GM23338 (cell line): ENCODE results near the gene STAM. TPM values are rescaled to one million over a fixed set of nuclear protein-coding genes. Genes with fewer than 3 reads are reported as not detected.

Experiments used
- ATAC-seq: fragments of 200-7000 bp; cut with Tn5 transposase; 3 replicates; pipeline ENCODE4 v1.9.1; 2020
- DNase-seq: peaks from one replicate; pipeline ENCODE4 v3.0.0-alpha.2; 2015; ENCODE audit warnings: low spot score
- H2AFZ ChIP-seq: fragments of 200-600 bp; sonication (generic); 2 replicates; pipeline ENCODE4 v1.8.0; 2016; ENCODE audit warnings: antibody characterized with exemption, mild to moderate bottlenecking, moderate library complexity
- H3F3A ChIP-seq: fragments of 200-600 bp; sonication (generic); replicated peaks from 2 replicates; pipeline ENCODE4 v1.8.0; 2017; ENCODE audit warnings: antibody characterized with exemption, mixed run types, low read depth
- H3K27ac ChIP-seq: fragments of 200-600 bp; sonication (generic); 2 replicates; pipeline ENCODE4 v1.6.1; 2016; ENCODE audit warnings: low read depth
- H3K27me3 ChIP-seq: fragments of 200-600 bp; sonication (generic); 2 replicates; pipeline ENCODE4 v1.8.0; 2016; ENCODE audit warnings: mild to moderate bottlenecking, mixed run types, moderate library complexity; ENCODE audit not compliant: insufficient read depth
- H3K36me3 ChIP-seq: fragments of 200-600 bp; sonication (generic); 2 replicates; pipeline ENCODE4 v1.8.0; 2016; ENCODE audit warnings: mild to moderate bottlenecking; ENCODE audit not compliant: insufficient read depth
- H3K4me1 ChIP-seq: fragments of 200-600 bp; sonication (generic); 2 replicates; pipeline ENCODE4 v1.8.0; 2016; ENCODE audit warnings: mild to moderate bottlenecking, moderate library complexity; ENCODE audit not compliant: insufficient read depth
- H3K4me2 ChIP-seq: fragments of 200-600 bp; sonication (generic); 2 replicates; pipeline ENCODE4 v1.7.1; 2017; ENCODE audit warnings: mixed run types
- H3K4me3 ChIP-seq: fragments of 200-600 bp; sonication (generic); 2 replicates; pipeline ENCODE4 v1.6.1; 2016; ENCODE audit warnings: mixed run types
- H3K79me2 ChIP-seq: fragments of 200-600 bp; sonication (generic); replicated peaks from 2 replicates; pipeline ENCODE4 v1.8.0; 2017; ENCODE audit warnings: mild to moderate bottlenecking; ENCODE audit not compliant: insufficient read depth
- H3K9me2 ChIP-seq: fragments of 200-600 bp; sonication (generic); 2 replicates; pipeline ENCODE4 v1.8.0; 2017; ENCODE audit not compliant: insufficient read depth
- H4K20me1 ChIP-seq: fragments of 200-600 bp; sonication (generic); replicated peaks from 2 replicates; pipeline ENCODE4 v1.8.0; 2017; ENCODE audit warnings: mild to moderate bottlenecking; ENCODE audit not compliant: insufficient read depth
- H3K27ac Mint-ChIP-seq: 2 replicates; pipeline ENCODE4 v1.8.0; 2020; ENCODE audit warnings: inconsistent platforms, mild to moderate bottlenecking, moderate library complexity, mixed read lengths
- H3K27me3 Mint-ChIP-seq: 3 replicates; pipeline ENCODE4 v1.8.0; 2022; ENCODE audit warnings: low read depth, mild to moderate bottlenecking, moderate library complexity, mixed read lengths, inconsistent platforms; ENCODE audit not compliant: insufficient read depth, poor library complexity
- H3K36me3 Mint-ChIP-seq: 3 replicates; pipeline ENCODE4 v1.8.0; 2021; ENCODE audit warnings: low read depth, mild to moderate bottlenecking, inconsistent platforms, moderate library complexity, mixed read lengths
- H3K4me1 Mint-ChIP-seq: 3 replicates; pipeline ENCODE4 v1.8.0; 2020; ENCODE audit warnings: mild to moderate bottlenecking, inconsistent platforms, mixed read lengths
- H3K4me3 Mint-ChIP-seq: 3 replicates; pipeline ENCODE4 v1.8.0; 2021; ENCODE audit warnings: moderate library complexity, mild to moderate bottlenecking, inconsistent platforms, mixed read lengths
- H3K9me3 Mint-ChIP-seq: 3 replicates; pipeline ENCODE4 v1.8.0; 2020; ENCODE audit warnings: moderate library complexity, mild to moderate bottlenecking, inconsistent platforms, mixed read lengths
- CREB1 ChIP-seq: fragments of 250-450 bp; sonication (Bioruptor Pico); IDR thresholded peaks from 2 replicates; pipeline ENCODE4 v1.5.0; 2020; ENCODE audit warnings: low read depth, mild to moderate bottlenecking, moderate library complexity
- CTCF ChIP-seq, 2 experiments: fragments of 200-600 bp in 1 of 2; sonication (generic) in 1 of 2; conservative IDR thresholded peaks; 2 replicates each; pipeline versions ENCODE4 v1.5.1 to v1.6.1; 2016 to 2017; ENCODE audit warnings: antibody characterized with exemption in 2 of 2, low read depth in 2 of 2, mild to moderate bottlenecking in 2 of 2, moderate library complexity in 1 of 2
- ETS1 ChIP-seq: IDR thresholded peaks from 2 replicates; pipeline ENCODE4 v1.6.1; 2016; ENCODE audit warnings: antibody characterized with exemption
- EZH2 ChIP-seq: fragments of 200-600 bp; sonication (generic); IDR thresholded peaks from one replicate; pipeline ENCODE4 v1.8.0; 2017; ENCODE audit warnings: antibody characterized with exemption, mild to moderate bottlenecking, low read depth; ENCODE audit not compliant: unreplicated experiment
- EZH2phosphoT487 ChIP-seq: fragments of 200-600 bp; sonication (generic); IDR thresholded peaks from one replicate; pipeline ENCODE4 v1.8.1; 2018; ENCODE audit warnings: antibody characterized with exemption; ENCODE audit not compliant: unreplicated experiment
- NANOG ChIP-seq: IDR thresholded peaks from 2 replicates; pipeline ENCODE4 v1.6.1; 2016; ENCODE audit warnings: antibody characterized with exemption, borderline replicate concordance
- POLR2AphosphoS5 ChIP-seq: IDR thresholded peaks from 2 replicates; pipeline ENCODE4 v1.6.1; 2016; ENCODE audit warnings: antibody characterized with exemption, low read depth
- REST ChIP-seq: IDR thresholded peaks from one replicate; pipeline ENCODE4 v1.6.1; 2018; ENCODE audit warnings: antibody characterized with exemption; ENCODE audit not compliant: unreplicated experiment
- ZNF114 ChIP-seq: fragments of 250-450 bp; sonication (Bioruptor Pico); IDR thresholded peaks from 2 replicates; pipeline ENCODE4 v1.5.0; 2020; ENCODE audit warnings: mild to moderate bottlenecking, moderate library complexity
- ZNF331 ChIP-seq: fragments of 250-450 bp; sonication (Bioruptor Pico); IDR thresholded peaks from 2 replicates; pipeline ENCODE4 v1.5.0; 2020; ENCODE audit warnings: low read depth, mild to moderate bottlenecking, moderate library complexity
- polyA plus RNA-seq: library from polyadenylated mRNA; unstranded; fragments of >200 nt; fragmentation: Nextera tagmentation; extraction: Ambion mirVana; gene quantifications from 2 replicates; pipeline ENCODE4 v1.2.1, GENCODE V29; 2016
- total RNA-seq: library from RNA; depleted of rRNA; stranded (reverse); fragments of >200 nt; shearing (Covaris generic); gene quantifications from 2 replicates; pipeline ENCODE4 v1.2.3, GENCODE V29; 2014

STAM gene
- total and polyA plus RNA-seq, 2 experiments from 2014 or later: 28.8 to 40.5 TPM

GRCh38 chr10:17725703-17726102 lies 81.8 kb downstream of the STAM start (continued):
- TF ChIP-seq REST (no peak), POLR2AphosphoS5 (no peak)

- Mint-ChIP-seq H3K9me3 (no peaks in the 10 kb centered on the region), H3K27ac (no peak overlapping the region), H3K4me1 (no peaks in the 10 kb centered on the region), H3K4me3 (no peak overlapping the region), H3K27me3 (peaks cover 4% of the 10 kb centered on the region), H3K36me3 (no peaks in the 10 kb centered on the region)
- Histone ChIP-seq H3K79me2 (no peaks in the 10 kb centered on the region), H3K4me2 (no peak overlapping the region), H3K36me3 (no peaks in the 10 kb centered on the region), H3K4me3 (no peak overlapping the region), H4K20me1 (no peaks in the 10 kb centered on the region), H3K27ac (no peak overlapping the region), H2AFZ (no peak overlapping the region), H3F3A (no peaks in the 10 kb centered on the region), H3K27me3 (no peaks in the 10 kb centered on the region), H3K4me1 (no peaks in the 10 kb centered on the region), H3K9me2 (no peaks in the 10 kb centered on the region)
- DNase-seq (no peak), ATAC-seq (no peak)
- TF ChIP-seq CTCF (conservative IDR thresholded peaks at IDR 0.05; ENCODE audit: low read depth in 2 of 2) (no peak), REST (no peak), ETS1 (no peak), ZNF114 (CRISPR knock-in tag) (no peak), EZH2 (no peak), ZNF331 (CRISPR knock-in tag) (no peak), CREB1 (no peak), NANOG (no peak), EZH2phosphoT487 (no peak)
These were observed 85.7 kb downstream of the STAM start for GRCh38 chr10:17729630-17730029.
